ENCODE measurements around the gene RPS16.

DNA sequence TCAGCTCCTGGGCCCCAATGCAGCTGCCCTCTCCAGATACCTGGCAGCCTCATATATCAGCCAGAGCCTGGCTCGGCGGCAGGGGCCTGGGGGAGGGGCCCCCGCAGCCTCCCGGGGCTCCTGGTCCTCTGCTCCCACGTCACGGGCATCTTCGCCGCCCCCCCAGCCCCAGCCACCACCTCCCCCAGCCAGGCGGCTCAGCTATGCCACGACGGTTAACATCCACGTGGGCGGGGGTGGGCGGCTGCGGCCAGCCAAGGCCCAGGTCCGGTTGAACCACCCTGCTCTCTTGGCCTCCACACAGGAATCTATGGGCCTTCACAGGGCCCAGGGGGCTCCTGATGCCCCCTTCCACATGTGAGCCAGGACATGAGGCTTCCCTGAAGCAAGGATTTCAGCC, 10.8 kb downstream of the RPS16 start:
- no peak for TF ChIP-seq RAD21 (IDR thresholded peaks at IDR 0.05; ENCODE audit: low read depth)
- no peak for TF ChIP-seq CEBPB (IDR thresholded peaks at IDR 0.05)
- TF ChIP-seq EP300 (IDR thresholded peaks at IDR 0.05; ENCODE audit: borderline replicate concordance): no peak
